ENCODE data around the gene AGBL1.

Gene AGBL1

GRCh38 chr15:86079508-86080266, at the start of gene AGBL1:
Gene AGBL1 (plus strand): TSS chr15:86079871.
- DNase-seq (ENCODE audit: low read depth in 2 of 2) = no peak

- DNase-seq (ENCODE audit: low read depth in 2 of 2) = no peak
Measured at GRCh38 chr15:86034904-86035303, 44.8 kb upstream of the AGBL1 start.

- DNase-seq (ENCODE audit: low read depth in 2 of 2) = no peak
Measured at GRCh38 chr15:86036243-86036642, 43.4 kb upstream of the AGBL1 start.

- no peak for DNase-seq (ENCODE audit: low read depth in 2 of 2)
Measured at GRCh38 chr15:86038491-86038890, 41.2 kb upstream of the AGBL1 start.

- no peak for DNase-seq (ENCODE audit: low read depth in 2 of 2)
Measured at GRCh38 chr15:86040356-86041033, 39.2 kb upstream of the AGBL1 start.

- no peak for DNase-seq (ENCODE audit: low read depth in 2 of 2)
Measured at GRCh38 chr15:86041399-86041798, 38.3 kb upstream of the AGBL1 start.

GRCh38 chr15:86042226-86042625, 37.4 kb upstream of the AGBL1 start:
- no peak for DNase-seq (ENCODE audit: low read depth in 2 of 2)

GRCh38 chr15:86044981-86045380, 34.7 kb upstream of the AGBL1 start:
- DNase-seq (ENCODE audit: low read depth in 2 of 2) = no peak

GRCh38 chr15:86054338-86054737, 25.3 kb upstream of the AGBL1 start:
- DNase-seq (ENCODE audit: low read depth in 2 of 2) = no peak

GRCh38 chr15:86055688-86056087, 24.0 kb upstream of the AGBL1 start:
- no peak for DNase-seq (ENCODE audit: low read depth in 2 of 2)

GRCh38 chr15:86059851-86060250, 19.8 kb upstream of the AGBL1 start:
- DNase-seq (ENCODE audit: low read depth in 2 of 2) = no peak

GRCh38 chr15:86060674-86061073, 19.0 kb upstream of the AGBL1 start:
- no peak for DNase-seq (ENCODE audit: low read depth in 2 of 2)

- no peak for DNase-seq (ENCODE audit: low read depth in 2 of 2)
Measured at GRCh38 chr15:86061581-86061980, 18.1 kb upstream of the AGBL1 start.

GRCh38 chr15:86062646-86063243, 16.9 kb upstream of the AGBL1 start:
- no peak for DNase-seq (ENCODE audit: low read depth in 2 of 2)

GRCh38 chr15:86063356-86064095, 16.1 kb upstream of the AGBL1 start:
- DNase-seq (ENCODE audit: low read depth in 2 of 2) = no peak

- no peak for DNase-seq (ENCODE audit: low read depth in 2 of 2)
Measured at GRCh38 chr15:86064326-86064725, 15.3 kb upstream of the AGBL1 start.

- no peak for DNase-seq (ENCODE audit: low read depth in 2 of 2)
Measured at GRCh38 chr15:86066174-86066834, 13.4 kb upstream of the AGBL1 start.

- no peak for DNase-seq (ENCODE audit: low read depth in 2 of 2)
Measured at GRCh38 chr15:86073281-86073680, 6.4 kb upstream of the AGBL1 start.

GRCh38 chr15:86076468-86076867, 3.2 kb upstream of the AGBL1 start:
- no peak for DNase-seq (ENCODE audit: low read depth in 2 of 2)

- DNase-seq (ENCODE audit: low read depth in 2 of 2) = no peak
Measured at GRCh38 chr15:86077070-86077469, 2.6 kb upstream of the AGBL1 start.

GRCh38 chr15:86080302-86080701, 631 bp downstream of the AGBL1 start:
- no peak for DNase-seq (ENCODE audit: low read depth in 2 of 2)
